Natural killer cell (primary cell): ENCODE measurements around the gene CFAP61. TPM values are rescaled to one million over a fixed set of nuclear protein-coding genes. Genes with fewer than 3 reads are reported as not detected.

Experiments
- ATAC-seq, 3 donors: fragments of 150-1000 bp in 2 of 3; fragments of 200-7000 bp in 1 of 3; cut with Tn5 transposase; 1 replicate in 1 of 3; 2 replicates in 2 of 3; pipeline ENCODE4 v1.10.0; 2021; ENCODE audit warnings: mild to moderate bottlenecking in 2 of 3, moderate library complexity in 2 of 3
- DNase-seq, 2 donors: peaks; one replicate each; pipeline versions ENCODE4 v3.0.0 to v3.0.0-alpha.2; 2013 to 2021; ENCODE audit warnings: mixed read lengths in 1 of 2
- H3K27ac ChIP-seq: one replicate; pipeline ENCODE4 v1.5.1; 2013; ENCODE audit warnings: mild to moderate bottlenecking, low read length
- H3K27me3 ChIP-seq: one replicate; pipeline ENCODE4 v1.6.1; 2013; ENCODE audit warnings: low read length; ENCODE audit not compliant: control insufficient read depth, insufficient read depth
- H3K36me3 ChIP-seq: one replicate; pipeline ENCODE4 v1.6.1; 2013; ENCODE audit warnings: low read length; ENCODE audit not compliant: control insufficient read depth, insufficient read depth
- H3K4me1 ChIP-seq: one replicate; pipeline ENCODE4 v1.6.1; 2013; ENCODE audit warnings: low read length; ENCODE audit not compliant: control insufficient read depth, insufficient read depth
- H3K4me3 ChIP-seq: one replicate; pipeline ENCODE4 v1.5.1; 2013; ENCODE audit warnings: low read length
- H3K9me3 ChIP-seq: one replicate; pipeline ENCODE4 v1.6.1; 2013; ENCODE audit warnings: low read length; ENCODE audit not compliant: control insufficient read depth, insufficient read depth
- H3K27ac Mint-ChIP-seq, 2 donors: one replicate each; pipeline ENCODE4 v1.8.0; 2022; ENCODE audit warnings: mild to moderate bottlenecking in 2 of 2, mixed read lengths in 2 of 2, moderate library complexity in 1 of 2
- H3K27me3 Mint-ChIP-seq, 2 donors: one replicate each; pipeline ENCODE4 v1.8.0; 2022; ENCODE audit warnings: low read depth in 2 of 2, mixed read lengths in 2 of 2
- H3K36me3 Mint-ChIP-seq: one replicate; pipeline ENCODE4 v1.8.0; 2022; ENCODE audit warnings: mixed read lengths
- H3K4me1 Mint-ChIP-seq, 2 donors: one replicate each; pipeline ENCODE4 v1.8.0; 2022; ENCODE audit warnings: mixed read lengths in 2 of 2
- H3K4me3 Mint-ChIP-seq: one replicate; pipeline ENCODE4 v1.8.0; 2022; ENCODE audit warnings: mild to moderate bottlenecking, moderate library complexity, mixed read lengths
- H3K9me3 Mint-ChIP-seq, 2 donors: one replicate each; pipeline ENCODE4 v1.8.0; 2022; ENCODE audit warnings: mixed read lengths in 2 of 2
- WGBS: methylation state at CpG from one replicate; pipeline ENCODE4 v1.1.7; 2013; ENCODE audit warnings: missing lambda C conversion rate; ENCODE audit not compliant: insufficient coverage; 5-methylcytosine and 5-hydroxymethylcytosine counted together
- intact Hi-C: fragments of 100-400 bp; cut with micrococcal nuclease; formaldehyde crosslinking; loops from one replicate; pipeline ENCODE4 v1.14.2; 2022
- total RNA-seq, 4 donors: library from RNA; stranded (reverse); fragments of 120-200 nt in 1 of 4; gene quantifications; one replicate each; pipeline versions ENCODE4 v1.2.3 to v1.2.4, GENCODE V29; 2013 to 2022
- TF ChIP-seq, protein P1 (sequence below): fragments of 200-600 bp; IDR thresholded peaks from one replicate; pipeline ENCODE4 v1.8.0; 2022; ENCODE audit warnings: antibody characterized with exemption

CFAP61 gene
- total RNA-seq, 3 donors from 2014 or later (not counting 1 experiment from before 2014, with no cell fraction given): 1.0 to 2.1 (median 1.3) TPM

DNA sequence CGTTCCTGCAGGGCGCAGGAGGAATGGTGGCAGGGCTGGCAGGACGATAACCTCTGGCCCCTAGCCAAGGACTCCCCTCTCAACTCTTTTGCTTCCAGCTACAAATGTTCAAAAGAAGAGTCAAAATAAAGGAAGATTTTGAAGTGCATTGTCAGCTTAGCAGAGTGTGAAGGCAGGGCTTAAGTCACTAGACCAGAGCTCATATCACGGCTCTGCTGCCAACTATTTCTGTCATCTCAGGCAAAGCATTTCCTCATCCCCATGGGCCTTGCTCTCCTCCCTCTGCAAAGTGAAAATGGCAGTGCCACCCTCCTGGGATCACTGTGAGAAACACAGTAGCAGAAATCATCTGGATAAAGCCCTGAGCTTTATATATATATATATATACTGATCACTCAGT is 36.7 kb downstream of the CFAP61 start:
- Mint-ChIP-seq H3K4me3 (no peak overlapping the region), H3K27ac (no peak overlapping the region), H3K4me1 (peaks cover 4 to 5% of the 10 kb centered on the region in 2 donors), H3K9me3 (no peaks in the 10 kb centered on the region), H3K27me3 (peaks cover 0 to 2% of the 10 kb centered on the region in 2 donors), H3K36me3 (no peaks in the 10 kb centered on the region)
- Histone ChIP-seq H3K4me1 (peaks cover 4% of the 10 kb centered on the region), H3K4me3 (no peak overlapping the region), H3K9me3 (no peaks in the 10 kb centered on the region), H3K27ac (no peak overlapping the region), H3K36me3 (no peaks in the 10 kb centered on the region), H3K27me3 (no peaks in the 10 kb centered on the region)
- 89% methylated on average over 4 of the region's 4 CpGs for WGBS
- intact Hi-C loops: loop anchor here (10.0 kb wide), 1 partner anchor 736 kb away; no protein-coding TSS in a partner anchor
- TF ChIP-seq, protein P1, sequence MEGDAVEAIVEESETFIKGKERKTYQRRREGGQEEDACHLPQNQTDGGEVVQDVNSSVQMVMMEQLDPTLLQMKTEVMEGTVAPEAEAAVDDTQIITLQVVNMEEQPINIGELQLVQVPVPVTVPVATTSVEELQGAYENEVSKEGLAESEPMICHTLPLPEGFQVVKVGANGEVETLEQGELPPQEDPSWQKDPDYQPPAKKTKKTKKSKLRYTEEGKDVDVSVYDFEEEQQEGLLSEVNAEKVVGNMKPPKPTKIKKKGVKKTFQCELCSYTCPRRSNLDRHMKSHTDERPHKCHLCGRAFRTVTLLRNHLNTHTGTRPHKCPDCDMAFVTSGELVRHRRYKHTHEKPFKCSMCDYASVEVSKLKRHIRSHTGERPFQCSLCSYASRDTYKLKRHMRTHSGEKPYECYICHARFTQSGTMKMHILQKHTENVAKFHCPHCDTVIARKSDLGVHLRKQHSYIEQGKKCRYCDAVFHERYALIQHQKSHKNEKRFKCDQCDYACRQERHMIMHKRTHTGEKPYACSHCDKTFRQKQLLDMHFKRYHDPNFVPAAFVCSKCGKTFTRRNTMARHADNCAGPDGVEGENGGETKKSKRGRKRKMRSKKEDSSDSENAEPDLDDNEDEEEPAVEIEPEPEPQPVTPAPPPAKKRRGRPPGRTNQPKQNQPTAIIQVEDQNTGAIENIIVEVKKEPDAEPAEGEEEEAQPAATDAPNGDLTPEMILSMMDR: no peak
- no peak for ATAC-seq
- DNase-seq: no peak

DNA sequence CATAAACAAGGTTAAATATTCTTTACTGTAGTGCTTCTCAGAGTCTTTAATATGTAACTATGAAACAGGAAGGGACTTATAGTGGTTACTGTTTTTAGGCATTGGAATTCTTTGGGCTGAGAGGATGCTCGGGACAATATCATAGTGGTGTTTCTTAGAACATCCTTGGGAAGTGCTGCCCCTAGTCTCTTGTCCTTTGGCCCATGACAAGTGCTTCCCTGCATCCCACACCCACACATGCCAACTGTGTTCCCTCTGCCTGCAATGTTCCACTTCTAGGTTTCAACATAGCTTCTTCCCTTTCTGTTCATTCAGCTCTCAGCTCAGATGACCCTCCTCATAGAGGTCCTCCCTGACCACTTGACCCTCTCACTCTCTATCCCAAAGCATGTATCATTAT is 37.6 kb downstream of the CFAP61 start:
- Histone ChIP-seq H3K27ac (no peak overlapping the region), H3K9me3 (no peaks in the 10 kb centered on the region), H3K27me3 (no peaks in the 10 kb centered on the region), H3K4me1 (no peaks in the 10 kb centered on the region), H3K36me3 (no peaks in the 10 kb centered on the region), H3K4me3 (no peak overlapping the region)
- H3K36me3 Mint-ChIP-seq: no peaks in the 10 kb centered on the region
- WGBS: 88% methylated on average over 1 of the region's 1 CpG
- H3K4me1 Mint-ChIP-seq: peaks cover 0 to 5% of the 10 kb centered on the region in 2 donors
- DNase-seq: no peak
- no peaks in the 10 kb centered on the region for H3K9me3 Mint-ChIP-seq
- intact Hi-C loops: loop anchor here (10.0 kb wide), 1 partner anchor 735 kb away; no protein-coding TSS in a partner anchor
- H3K27ac Mint-ChIP-seq: no peak overlapping the region
- no peak overlapping the region for H3K4me3 Mint-ChIP-seq
- TF ChIP-seq, protein P1: no peak
- no peak for ATAC-seq
- peaks cover 0 to 2% of the 10 kb centered on the region in 2 donors for H3K27me3 Mint-ChIP-seq

DNA sequence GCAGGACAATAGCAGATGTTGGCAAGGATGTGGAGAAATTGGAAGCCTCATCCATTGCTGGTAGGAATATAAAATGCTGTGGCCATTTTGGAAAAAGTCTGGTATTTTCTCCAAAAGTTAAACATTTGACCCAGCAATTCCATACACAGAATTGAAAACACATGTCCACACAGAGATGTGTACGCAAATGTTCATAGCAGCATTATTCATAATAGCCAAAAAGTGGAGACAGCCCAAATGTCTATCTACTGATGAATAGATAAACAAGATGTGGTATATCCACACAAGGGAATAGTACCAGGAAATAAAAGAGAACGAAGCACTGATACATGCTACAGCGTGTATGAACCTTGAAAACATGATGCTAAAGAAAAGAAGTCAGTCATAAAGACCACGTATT is 40.5 kb downstream of the CFAP61 start:
- intact Hi-C loops: no loop called here
- Histone ChIP-seq H3K27ac (no peak overlapping the region), H3K27me3 (no peaks in the 10 kb centered on the region), H3K4me1 (no peaks in the 10 kb centered on the region), H3K9me3 (no peaks in the 10 kb centered on the region), H3K36me3 (no peaks in the 10 kb centered on the region), H3K4me3 (no peak overlapping the region)
- ATAC-seq: no peak
- TF ChIP-seq, protein P1: no peak
- DNase-seq: no peak
- no peak overlapping the region for H3K27ac Mint-ChIP-seq
- WGBS: 88% methylated on average over 3 of the region's 4 CpGs
- no peak overlapping the region for H3K4me3 Mint-ChIP-seq
- H3K36me3 Mint-ChIP-seq: no peaks in the 10 kb centered on the region
- H3K9me3 Mint-ChIP-seq: no peaks in the 10 kb centered on the region
- peaks cover 2 to 12% of the 10 kb centered on the region in 2 donors for H3K27me3 Mint-ChIP-seq
- peaks cover 0 to 11% of the 10 kb centered on the region in 2 donors for H3K4me1 Mint-ChIP-seq

DNA sequence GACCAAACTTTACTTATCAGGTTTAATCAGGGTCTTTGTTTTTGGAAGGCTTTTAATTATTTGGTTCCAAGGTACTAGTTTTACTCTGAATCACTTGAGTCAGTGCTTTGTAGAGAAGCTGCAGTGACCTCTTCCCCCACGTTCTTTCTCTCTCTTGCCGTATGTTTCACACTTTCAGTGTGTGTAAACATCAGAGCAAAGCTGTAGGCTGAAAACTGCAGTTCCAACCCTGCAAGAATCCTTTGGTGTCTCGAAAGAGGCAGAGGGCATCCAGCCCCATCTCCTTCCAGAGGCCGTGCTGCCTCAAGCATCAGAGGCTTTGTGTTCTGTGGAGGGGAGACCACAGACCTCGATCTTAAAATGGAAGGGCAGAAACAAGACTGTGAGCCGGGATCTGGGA is 42.1 kb downstream of the CFAP61 start:
- Mint-ChIP-seq H3K9me3 (no peaks in the 10 kb centered on the region), H3K36me3 (no peaks in the 10 kb centered on the region), H3K4me3 (no peak overlapping the region), H3K27me3 (peaks cover 2 to 12% of the 10 kb centered on the region in 2 donors), H3K27ac (peak overlapping the region in 1 of 2 donors; percentile 73), H3K4me1 (peaks cover 0 to 11% of the 10 kb centered on the region in 2 donors)
- ATAC-seq (peak in 2 of 3 donors; percentile 44 to 64), DNase-seq (no peak)
- 67% methylated on average over 6 of the region's 6 CpGs for WGBS
- Histone ChIP-seq H3K36me3 (no peaks in the 10 kb centered on the region), H3K4me3 (no peak overlapping the region), H3K9me3 (no peaks in the 10 kb centered on the region), H3K27me3 (no peaks in the 10 kb centered on the region), H3K27ac (no peak overlapping the region), H3K4me1 (no peaks in the 10 kb centered on the region)
- intact Hi-C loops: no loop called here
- TF ChIP-seq, protein P1: no peak
